Heart left ventricle (tissue), 13 donors: Measurements from ENCODE around the gene LRFN5.

ENCODE experiments used
- CTCF ChIP-seq, 12 donors: fragments of 200-600 bp; sonication (generic) in 4 of 12; IDR thresholded peaks; one replicate each; pipeline versions ENCODE4 v1.5.0 to v1.8.0; 2018 to 2022; ENCODE audit warnings: antibody characterized with exemption in 12 of 12, mild to moderate bottlenecking in 5 of 12
- POLR2A ChIP-seq, 2 donors: fragments of 450-650 bp; IDR thresholded peaks; one replicate each; pipeline ENCODE4 v1.6.1; 2017; ENCODE audit warnings: antibody characterized with exemption in 2 of 2, mild to moderate bottlenecking in 2 of 2, moderate library complexity in 2 of 2
- donor health status: ischemic (EF 13 %, LVEDD 7.1; RV severe dilation, severe dysfunction).
- donor health status: DM: no; HTN: yes; CAD: no.
- donor health status: DM: no; HTN: no; CAD: no.
- donor health status: ischemic (EF 25% LVEDD 6.9; RV normal size, moderate dysfunction).
- donor health status: ischemic (EF 25% LVEDD 5.7; RV mildly dilated, moderate dysfunction).
- donor health status: ischemic (EF 35%, LVEDD 5.7; RV mildly dilated, moderate dysfunction).
- donor health status: nonischemic (EF 11% LVEDD 7.7; RV severe dilation, severe dysfunction).
- donor health status: DM: yes; HTN: yes; CAD: no.
- donor health status: PGD.
- donor health status: ischemic (EF 29% LVEDD 5.4; RV normal size, mild dysfunction).
- donor health status: nonischemic (EF 23%, LVEDD 6.1; RV moderate dilation, normal function).

GRCh38 chr14:41606282-41606531, 469 bp upstream of the LRFN5 start:
- no peak for TF ChIP-seq CTCF (IDR thresholded peaks at IDR 0.05)
- TF ChIP-seq POLR2A (IDR thresholded peaks at IDR 0.05): no peak
